ENCODE measurements around the gene LTBP1.
"Not testable (repeated sequence)": the region's sequence is repeated elsewhere in the genome, so short reads cannot be mapped to it uniquely, and the experiment has no call there.

LTBP1 gene

GRCh38 chr2:33214857-33215256 is 268.1 kb downstream of the LTBP1 start:
- in situ Hi-C loops (cut with MboI; ENCODE audit: low sequenced_read_pairs), result no loop called here

- in situ Hi-C loops (cut with MboI; ENCODE audit: low sequenced_read_pairs), result no loop called here
Measured at GRCh38 chr2:33215299-33215698, 268.5 kb downstream of the LTBP1 start.

DNA sequence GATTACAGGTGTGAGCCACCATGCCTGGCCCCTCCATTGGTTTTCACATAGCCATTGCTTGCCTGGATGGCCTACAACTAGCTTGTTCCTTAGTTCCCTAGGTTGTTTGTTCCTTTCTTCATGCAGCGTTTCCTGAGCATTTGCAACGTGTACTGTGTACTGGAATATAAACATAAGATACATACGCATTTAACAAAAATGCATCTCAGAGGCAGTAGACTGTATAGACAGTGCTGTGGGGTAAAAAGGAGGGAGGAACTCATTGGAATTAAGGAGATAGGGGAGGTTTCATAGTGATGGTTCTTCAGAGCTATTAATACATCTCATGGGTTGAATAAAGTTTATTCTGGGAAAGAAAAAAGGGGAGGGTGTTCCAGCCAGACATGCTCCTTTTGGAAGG is 269.2 kb downstream of the LTBP1 start:
- in situ Hi-C loops (cut with MboI; ENCODE audit: low sequenced_read_pairs), result no loop called here

DNA sequence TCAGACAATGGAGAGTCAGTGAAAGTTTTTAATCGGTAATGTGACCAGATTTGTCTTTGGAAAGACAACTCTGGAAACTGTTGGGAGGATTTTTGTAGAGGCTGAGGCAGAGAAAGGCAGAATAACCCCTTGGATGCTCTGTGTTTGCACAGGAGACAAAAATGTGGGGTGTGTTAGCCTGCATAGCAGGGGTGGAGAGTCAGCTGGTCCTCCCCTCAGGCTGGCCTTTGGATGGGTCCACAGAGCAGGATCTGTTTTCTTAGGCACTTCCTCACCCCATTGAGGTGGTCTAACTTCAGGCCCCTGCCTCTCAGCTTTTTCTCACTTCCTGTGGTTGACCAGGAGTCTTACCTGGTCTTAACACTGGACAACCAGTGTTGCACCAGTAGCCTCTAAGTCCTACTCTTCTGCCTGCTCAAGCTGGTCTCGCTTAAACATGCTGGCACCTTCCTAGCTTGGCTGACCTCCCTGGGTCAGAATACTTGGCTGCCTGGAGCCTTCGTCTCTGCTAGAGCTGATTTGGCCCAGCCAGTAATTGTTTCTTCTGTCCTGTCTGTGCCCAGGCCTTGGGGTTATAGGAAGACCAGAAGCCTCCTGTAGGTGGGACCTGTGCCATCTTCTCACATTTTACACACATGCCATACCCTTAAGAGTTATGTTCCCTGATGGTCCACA is 269.9 kb downstream of the LTBP1 start:
- in situ Hi-C loops (cut with MboI; ENCODE audit: low sequenced_read_pairs), result no loop called here

- in situ Hi-C loops (cut with MboI; ENCODE audit: low sequenced_read_pairs), result no loop called here
Measured at GRCh38 chr2:33217406-33217805, 270.7 kb downstream of the LTBP1 start.

GRCh38 chr2:33219114-33219513 is 272.4 kb downstream of the LTBP1 start:
- in situ Hi-C loops (cut with MboI; ENCODE audit: low sequenced_read_pairs), result no loop called here

DNA sequence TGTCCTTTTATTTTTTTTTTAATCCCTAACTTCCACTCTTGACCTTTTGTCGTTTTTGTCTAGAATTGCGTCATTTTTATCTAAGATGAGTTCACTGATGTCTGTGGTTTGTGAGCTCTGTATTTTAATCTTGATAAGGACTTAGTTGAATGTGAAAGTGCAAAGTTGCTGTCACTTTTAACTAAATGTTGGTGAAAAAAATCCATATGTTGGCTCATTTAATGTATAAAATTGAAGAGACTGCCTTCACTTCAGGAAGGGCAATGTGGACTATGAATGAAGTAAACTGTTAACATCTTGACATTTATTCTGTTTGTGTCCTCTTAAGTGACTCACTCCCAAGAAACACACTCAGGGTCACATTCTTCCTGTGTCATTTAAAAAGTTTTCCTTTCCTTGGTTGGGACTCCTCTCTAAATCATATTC is 273.1 kb downstream of the LTBP1 start:
- in situ Hi-C loops (cut with MboI; ENCODE audit: low sequenced_read_pairs), result no loop called here

DNA sequence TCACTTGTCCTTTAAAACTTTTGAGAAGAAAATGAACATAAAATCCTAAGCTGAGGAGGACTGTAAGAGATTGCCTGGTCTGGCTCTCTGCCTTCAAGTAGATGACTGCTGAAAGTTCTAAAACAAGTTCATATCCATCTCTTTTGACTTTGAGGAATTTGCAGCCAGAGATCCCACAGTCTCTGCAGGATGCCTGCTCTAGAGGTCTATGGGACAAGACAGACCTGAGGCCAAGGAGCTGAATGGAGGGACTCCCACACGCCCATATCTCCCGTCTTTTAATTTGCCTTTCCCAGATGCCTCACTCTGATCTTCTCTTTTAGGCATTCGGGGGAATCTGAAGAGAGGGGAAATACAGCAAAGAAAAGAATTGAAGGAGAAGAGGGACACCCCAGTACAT is 273.8 kb downstream of the LTBP1 start:
- in situ Hi-C loops (cut with MboI; ENCODE audit: low sequenced_read_pairs), result no loop called here

GRCh38 chr2:33221046-33221784 is 274.5 kb downstream of the LTBP1 start:
- in situ Hi-C loops (cut with MboI; ENCODE audit: low sequenced_read_pairs), result no loop called here

GRCh38 chr2:33222309-33222708 is 275.6 kb downstream of the LTBP1 start:
- in situ Hi-C loops (cut with MboI; ENCODE audit: low sequenced_read_pairs), result no loop called here

GRCh38 chr2:33223856-33224255 is 277.1 kb downstream of the LTBP1 start:
- in situ Hi-C loops (cut with MboI; ENCODE audit: low sequenced_read_pairs), result no loop called here

- in situ Hi-C loops (cut with MboI; ENCODE audit: low sequenced_read_pairs), result no loop called here
Measured at GRCh38 chr2:33225350-33225749, 278.6 kb downstream of the LTBP1 start.

DNA sequence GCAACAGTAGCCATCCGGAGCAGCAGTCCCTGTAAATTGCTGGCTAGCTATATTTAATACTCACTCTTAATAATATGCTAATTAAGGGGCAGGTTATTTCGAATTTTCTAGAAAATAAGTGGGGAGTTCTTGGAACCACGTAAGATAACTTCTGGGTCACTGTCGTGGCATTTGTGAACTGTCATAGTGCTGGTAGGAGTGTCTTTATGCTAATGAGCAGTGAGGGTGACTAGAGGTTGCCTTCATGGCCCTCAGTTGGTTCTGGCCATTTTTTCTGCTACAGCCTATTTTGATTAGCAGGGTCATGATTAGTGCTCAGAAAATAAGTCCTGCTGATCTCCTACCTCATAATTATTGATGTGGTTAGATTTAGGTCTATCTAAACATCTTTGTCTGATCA is 279.8 kb downstream of the LTBP1 start:
- in situ Hi-C loops (cut with MboI; ENCODE audit: low sequenced_read_pairs), result no loop called here

DNA sequence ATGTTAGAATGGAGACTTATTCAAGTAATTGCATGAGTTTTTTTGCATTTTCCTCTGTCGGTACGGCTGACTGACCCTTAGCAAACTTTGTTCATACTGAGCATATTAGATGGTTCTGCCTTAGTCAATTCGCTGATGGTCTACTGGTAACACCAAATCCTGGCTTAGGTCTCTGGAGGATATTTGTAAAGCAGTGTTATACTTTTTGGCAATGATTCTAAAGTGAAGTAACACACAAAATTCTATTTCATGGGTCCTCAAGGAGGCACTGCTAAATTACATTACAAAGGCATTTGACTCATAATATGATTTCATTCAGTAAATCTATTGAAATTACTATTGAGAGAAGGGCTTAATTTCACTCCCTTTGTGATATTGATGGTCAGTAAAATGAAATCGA is 282.9 kb downstream of the LTBP1 start:
- in situ Hi-C loops (cut with MboI; ENCODE audit: low sequenced_read_pairs), result no loop called here

DNA sequence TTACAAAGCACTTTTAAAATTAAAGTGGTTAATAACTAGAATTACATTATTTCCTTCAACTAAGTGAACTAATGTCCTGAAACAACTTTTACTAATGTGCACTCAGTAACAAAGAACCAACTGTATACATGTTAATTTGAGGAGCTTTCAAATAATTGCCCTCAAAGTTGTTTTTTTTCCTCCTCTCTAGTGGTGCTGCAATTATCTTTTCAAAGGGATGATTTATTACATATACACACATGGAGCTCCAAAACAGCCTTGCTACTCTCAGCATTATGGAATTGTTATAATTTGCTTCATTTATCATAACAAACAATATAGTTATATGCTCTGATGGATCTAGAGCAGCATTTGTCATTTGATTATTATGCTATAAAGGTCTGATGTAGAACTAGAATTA is 283.4 kb downstream of the LTBP1 start:
- in situ Hi-C loops (cut with MboI; ENCODE audit: low sequenced_read_pairs), result no loop called here

DNA sequence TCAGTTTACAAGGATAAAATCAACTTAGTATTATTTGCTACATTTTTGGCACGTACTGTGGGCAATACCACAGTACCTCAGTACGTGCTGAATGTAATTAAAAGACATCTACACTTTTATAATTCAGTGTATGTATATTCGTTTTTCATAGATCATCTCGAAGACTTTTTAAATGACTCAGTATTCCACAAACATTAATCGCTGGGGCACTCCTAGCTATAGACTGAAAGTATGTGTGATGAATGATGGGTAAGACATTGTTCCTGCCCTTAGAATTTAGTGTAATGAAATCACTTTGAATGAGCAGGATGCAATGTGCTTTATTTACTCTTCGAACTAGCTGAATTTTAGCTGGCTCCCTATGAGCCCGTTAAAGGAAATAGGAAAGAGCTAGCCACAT is 284.1 kb downstream of the LTBP1 start:
- in situ Hi-C loops (cut with MboI; ENCODE audit: low sequenced_read_pairs), result no loop called here

GRCh38 chr2:33235559-33235958 is 288.8 kb downstream of the LTBP1 start:
- in situ Hi-C loops (cut with MboI; ENCODE audit: low sequenced_read_pairs), result not testable (repeated sequence)

GRCh38 chr2:33236482-33237385 is 290.0 kb downstream of the LTBP1 start:
- in situ Hi-C loops (cut with MboI; ENCODE audit: low sequenced_read_pairs), result no loop called here

DNA sequence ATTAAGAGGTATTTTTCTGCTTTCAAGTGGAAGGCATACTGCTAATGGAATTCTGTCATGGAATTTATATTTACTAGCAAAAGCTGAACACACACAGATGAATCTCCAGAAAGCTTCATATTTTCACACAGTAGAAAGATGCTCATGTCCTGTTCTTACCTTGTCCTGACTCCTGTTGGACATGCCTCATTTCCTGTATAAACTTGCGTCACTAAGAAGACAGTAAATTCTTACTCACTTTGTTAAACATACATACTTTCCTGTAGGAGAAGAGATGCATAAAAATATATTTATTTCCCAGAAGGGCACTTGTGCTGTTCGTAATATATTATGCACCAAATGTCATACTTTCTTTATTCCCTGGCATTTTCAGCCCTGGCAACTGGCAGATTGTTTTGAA is 291.4 kb downstream of the LTBP1 start:
- in situ Hi-C loops (cut with MboI; ENCODE audit: low sequenced_read_pairs), result no loop called here

- in situ Hi-C loops (cut with MboI; ENCODE audit: low sequenced_read_pairs), result no loop called here
Measured at GRCh38 chr2:33240178-33240577, 293.4 kb downstream of the LTBP1 start.

- in situ Hi-C loops (cut with MboI; ENCODE audit: low sequenced_read_pairs), result no loop called here
Measured at GRCh38 chr2:33241072-33241471, 294.3 kb downstream of the LTBP1 start.

- in situ Hi-C loops (cut with MboI; ENCODE audit: low sequenced_read_pairs), result no loop called here
Measured at GRCh38 chr2:33241581-33241980, 294.8 kb downstream of the LTBP1 start.

Measured in HL-60/S4 treated with phorbol 12-myristate 13-acetate at 8.2 ng/mL for 4 days and 3 days (cell line).